Skin epidermis (tissue), 12 donors: ENCODE data around the gene DPEP3.

Experiments used
- H3K27ac ChIP-seq, 21 experiments: fragments of 200-600 bp; sonication (generic) in 11 of 21; one replicate each; pipeline ENCODE4 v1.5.0; 2020; ENCODE audit warnings: mild to moderate bottlenecking in 3 of 21, inconsistent platforms in 2 of 21, moderate library complexity in 2 of 21
- H3K4me3 ChIP-seq, 7 experiments: fragments of 200-600 bp; sonication (generic) in 2 of 7; one replicate each; pipeline ENCODE4 v1.5.0; 2020; ENCODE audit warnings: inconsistent platforms in 2 of 7, mild to moderate bottlenecking in 2 of 7, moderate library complexity in 1 of 7

DPEP3 gene

GRCh38 chr16:67968400-67969253, 11.7 kb downstream of the DPEP3 start, which contains the start of gene SLC12A4:
SLC12A4 (minus strand) TSS chr16:67968637; CDS start chr16:67968553, 84 bp downstream.
- peak within 1 kb of the TSS; percentile 28 to 97 (median 93) for H3K27ac ChIP-seq
- H3K4me3 ChIP-seq = peak within 1 kb of the TSS; percentile 53 to 93 (median 84)

GRCh38 chr16:67967958-67968399, 12.3 kb downstream of the DPEP3 start:
- Histone ChIP-seq H3K27ac (peak overlapping the region; percentile 13 to 97 (median 93)), H3K4me3 (peak overlapping the region; percentile 53 to 93 (median 84))

DNA sequence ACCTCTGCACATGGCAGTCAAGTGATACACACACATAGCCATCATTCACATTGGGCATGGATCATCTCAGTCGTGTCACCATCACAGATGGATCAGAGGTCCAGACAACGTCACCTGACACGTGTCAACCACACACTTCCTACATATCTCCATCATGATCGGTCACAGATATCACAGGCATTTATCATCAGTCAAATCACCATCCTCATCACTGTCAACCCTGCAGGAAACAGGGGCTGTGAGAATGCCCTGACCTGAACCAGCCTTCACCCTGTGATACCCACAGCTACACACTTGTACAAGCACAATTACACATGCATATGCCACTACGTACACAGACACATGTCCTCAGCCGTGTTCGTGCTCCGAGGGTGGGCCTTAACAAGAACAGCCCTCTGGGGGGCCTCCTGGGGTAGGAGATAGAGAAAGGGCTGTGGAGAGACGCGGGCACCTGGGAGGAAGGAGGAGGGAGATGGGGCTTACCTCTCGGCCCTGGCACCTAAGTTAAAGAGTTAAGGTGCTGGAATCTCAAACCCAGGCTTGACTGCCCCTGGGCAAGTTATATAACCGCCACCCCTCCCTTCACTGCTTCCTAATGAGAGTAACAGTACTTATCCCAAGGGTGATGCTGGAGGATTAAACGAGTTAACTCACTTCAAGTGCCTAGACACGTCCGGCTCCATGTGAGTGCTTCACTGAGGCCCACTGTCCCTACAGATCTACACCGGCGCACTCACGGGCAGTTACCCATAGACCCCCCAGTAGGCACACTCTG, 12.9 kb downstream of the DPEP3 start:
- H3K4me3 ChIP-seq = peak overlapping the region; percentile 53 to 93 (median 84)

GRCh38 chr16:67966549-67967182, 13.6 kb downstream of the DPEP3 start:
- Histone ChIP-seq H3K27ac (peak overlapping the region in 16 of 21 experiments; percentile 17 to 97 (median 70)), H3K4me3 (peak overlapping the region; percentile 53 to 93 (median 84))

More for the DNA sequence above, 12.9 kb downstream of the DPEP3 start:
- H3K27ac ChIP-seq = peak overlapping the region in 20 of 21 experiments; percentile 74 to 97 (median 94)

GRCh38 chr16:67965668-67966548, 14.4 kb downstream of the DPEP3 start:
- peak overlapping the region in 16 of 21 experiments; percentile 4 to 97 (median 70) for H3K27ac ChIP-seq
- H3K4me3 ChIP-seq = peak overlapping the region in 5 of 7 experiments; percentile 53 to 90 (median 77)

DNA sequence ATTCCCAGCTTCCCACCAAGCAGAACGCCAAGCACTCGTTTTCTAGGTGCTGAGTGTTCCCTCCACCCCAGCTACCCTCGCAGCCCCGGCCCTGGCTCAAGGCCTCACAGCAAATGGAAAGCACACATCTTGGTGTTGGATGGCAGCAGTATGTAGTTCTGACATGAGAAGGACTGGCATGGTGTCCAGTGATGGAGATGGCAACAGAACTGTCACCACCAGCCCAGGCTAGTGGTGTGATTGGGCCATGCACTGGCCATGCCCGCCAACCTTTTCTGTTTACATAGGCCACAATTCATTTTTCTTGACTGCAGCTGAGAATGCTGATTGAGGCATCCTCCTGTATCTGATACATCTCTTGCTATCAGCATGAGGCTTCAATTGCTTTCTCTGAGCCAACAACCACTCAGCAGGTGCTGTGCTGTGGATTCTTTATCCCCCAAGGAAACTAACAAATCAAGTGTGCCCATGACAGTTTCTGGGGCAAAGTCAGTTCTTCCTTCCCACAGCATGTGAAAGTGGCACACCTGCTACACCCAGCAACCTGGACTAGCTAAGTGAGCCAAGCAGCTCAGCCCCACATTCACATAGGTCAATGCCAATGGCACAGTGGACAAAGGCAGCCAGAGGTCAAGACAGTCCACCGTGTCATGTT, 15.7 kb downstream of the DPEP3 start:
- Histone ChIP-seq H3K27ac (peak overlapping the region in 4 of 21 experiments; percentile 18 to 94 (median 43)), H3K4me3 (no peak overlapping the region)

DNA sequence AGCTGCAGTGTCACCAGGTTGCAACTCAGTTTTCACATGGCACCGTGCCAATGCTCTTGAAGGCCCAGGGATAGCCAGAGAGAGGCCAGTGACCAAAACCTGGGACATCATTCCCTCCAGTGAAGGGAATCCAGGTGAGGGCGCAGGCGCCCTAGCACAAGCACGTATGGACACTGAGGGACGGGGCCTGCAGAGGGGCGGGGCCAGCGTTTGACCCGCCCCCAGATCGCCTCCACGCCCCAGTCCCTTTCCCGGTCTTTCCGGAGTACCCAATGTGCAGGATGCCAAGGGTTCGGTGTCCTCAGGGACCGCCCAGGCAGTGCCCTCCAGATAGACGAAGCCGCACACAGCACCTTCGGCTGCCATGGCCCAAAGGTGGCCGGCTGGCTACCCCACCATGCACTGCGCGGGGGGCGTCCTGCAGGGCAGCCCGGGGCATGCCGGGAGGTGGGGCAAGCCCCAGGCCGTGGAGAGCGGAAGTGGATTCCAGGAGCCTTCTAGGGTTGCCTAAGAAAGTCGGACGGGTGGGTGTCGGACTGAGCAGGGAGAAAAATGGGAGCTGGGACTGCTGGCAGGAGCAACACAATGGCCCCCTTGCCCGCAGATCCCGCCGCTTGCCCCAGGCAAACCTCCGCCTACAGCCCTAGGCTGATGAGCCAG, 16.5 kb downstream of the DPEP3 start:
- Histone ChIP-seq H3K4me3 (no peak overlapping the region), H3K27ac (peak overlapping the region in 8 of 21 experiments; percentile 2 to 50 (median 28))

DNA sequence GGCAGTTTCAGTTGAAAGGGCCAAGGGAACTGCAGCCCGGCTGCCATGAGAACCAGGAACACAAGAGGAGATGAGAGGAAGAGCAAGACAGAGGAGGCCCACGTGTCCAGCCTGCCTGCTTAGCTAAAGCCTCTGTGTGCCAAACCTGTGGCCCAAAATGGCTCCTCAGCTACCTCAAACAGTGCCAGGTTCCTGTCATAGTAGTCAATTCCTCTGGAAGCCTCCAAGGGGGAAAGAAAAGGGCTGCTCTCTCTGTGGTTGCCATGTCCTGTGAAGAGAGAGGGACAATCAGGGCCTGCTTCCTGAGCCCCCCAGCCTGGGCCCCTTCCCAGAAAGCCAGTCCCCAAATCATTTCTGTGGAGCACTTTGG, 17.0 kb downstream of the DPEP3 start:
- H3K4me3 ChIP-seq = no peak overlapping the region
- H3K27ac ChIP-seq = peak overlapping the region in 9 of 21 experiments; percentile 5 to 50 (median 37)

DNA sequence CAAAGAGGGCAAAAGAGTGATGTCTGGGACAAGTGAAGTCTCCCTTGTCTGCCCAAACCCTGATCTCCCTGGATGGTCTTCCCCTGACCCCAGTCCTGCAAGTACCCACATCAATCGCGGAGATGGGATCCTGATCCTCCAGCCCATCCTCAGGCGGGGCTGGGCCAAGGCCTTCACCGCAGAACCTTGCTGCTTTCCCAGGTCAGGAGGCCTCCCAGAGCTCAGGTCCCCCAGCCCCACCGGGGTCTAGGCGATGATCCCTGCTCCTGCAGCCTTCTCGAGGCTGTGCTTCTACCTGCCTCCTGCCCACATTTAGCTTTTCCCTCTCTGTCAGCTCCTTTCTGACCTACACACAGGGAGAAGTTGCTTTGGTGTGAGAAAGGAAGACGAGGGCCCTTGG, 18.2 kb downstream of the DPEP3 start:
- Histone ChIP-seq H3K27ac (peak overlapping the region in 9 of 21 experiments; percentile 29 to 84 (median 59)), H3K4me3 (no peak overlapping the region)

DNA sequence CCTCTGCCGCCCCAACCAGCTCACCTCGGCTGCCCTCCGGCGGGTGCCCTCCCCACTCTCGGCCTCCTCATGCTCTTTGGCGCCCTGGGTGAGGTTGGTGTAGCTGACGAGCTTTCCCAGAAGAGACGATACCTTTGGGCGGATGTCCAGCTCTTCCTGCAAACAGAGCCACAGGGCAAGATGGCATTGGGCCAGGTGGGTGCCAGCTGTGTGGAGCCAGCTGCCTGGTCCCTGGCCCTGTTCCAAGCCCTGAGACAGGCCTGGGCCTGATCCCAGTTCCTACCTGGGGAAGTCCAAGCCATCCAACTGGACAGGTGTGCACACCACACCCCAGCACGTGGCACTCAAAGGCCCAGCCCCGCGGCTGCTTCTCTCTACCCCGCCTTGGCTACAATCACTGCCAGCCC, 18.7 kb downstream of the DPEP3 start:
- H3K4me3 ChIP-seq = no peak overlapping the region
- H3K27ac ChIP-seq = peak overlapping the region in 10 of 21 experiments; percentile 3 to 84 (median 56)

- peak overlapping the region in 14 of 21 experiments; percentile 2 to 84 (median 58) for H3K27ac ChIP-seq
- no peak overlapping the region for H3K4me3 ChIP-seq
Measured at GRCh38 chr16:67959536-67960329, 20.6 kb downstream of the DPEP3 start.

- no peak overlapping the region for H3K4me3 ChIP-seq
- peak overlapping the region in 2 of 21 experiments; percentile 76 to 84 for H3K27ac ChIP-seq
Measured at GRCh38 chr16:67957622-67958021, 22.7 kb downstream of the DPEP3 start.

GRCh38 chr16:67954421-67955196, 25.7 kb downstream of the DPEP3 start:
- no peak overlapping the region for H3K27ac ChIP-seq

GRCh38 chr16:67953641-67954375, 26.5 kb downstream of the DPEP3 start:
- H3K4me3 ChIP-seq = no peak overlapping the region
- no peak overlapping the region for H3K27ac ChIP-seq

More at GRCh38 chr16:67954421-67955196, 25.7 kb downstream of the DPEP3 start:
- H3K4me3 ChIP-seq = no peak overlapping the region

DNA sequence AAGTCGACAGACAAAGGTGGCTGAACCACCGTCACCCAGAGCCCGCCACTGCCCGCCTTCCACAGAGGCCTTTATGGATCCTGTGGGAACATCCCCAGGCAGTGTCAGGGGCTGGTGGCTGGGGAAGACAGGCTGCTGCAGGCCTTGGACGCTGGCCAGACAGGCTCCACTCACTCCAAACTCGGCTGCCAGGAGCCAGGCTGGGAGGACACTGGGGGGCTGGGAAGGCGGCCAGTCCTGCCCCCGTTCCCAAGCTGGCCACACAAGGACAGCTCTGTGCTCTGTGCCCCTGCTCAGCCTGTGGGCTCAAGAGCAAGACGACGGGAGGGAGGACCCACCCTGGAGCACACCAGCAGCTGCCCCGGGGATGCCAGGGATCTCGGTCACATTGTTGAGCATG, 28.8 kb downstream of the DPEP3 start:
- Histone ChIP-seq H3K4me3 (no peak overlapping the region), H3K27ac (peak overlapping the region in 2 of 21 experiments; percentile 12 to 25)
